MCF 10A (cell line): ENCODE results near the gene SLC25A13. TPM values are rescaled to one million over a fixed set of nuclear protein-coding genes. Genes with fewer than 3 reads are reported as not detected.

Experiments
- BruUV-seq: library from RNA; stranded (reverse); fragments of 400-500 nt; replicated peaks from 2 replicates; lab custom pipeline; 2021; lab: Mats Ljungman, UMichigan
- CTCF ChIA-PET: fragments of 300-600 bp; sonication (Branson Sonifier 250); formaldehyde crosslinking; extraction: SDS; loops from one replicate; lab custom pipeline; 2021; ENCODE audit warnings: antibody characterized with exemption, inconsistent platforms; lab: Yijun Ruan, JAX
- POLR2A ChIA-PET: fragments of 300-600, 350-650 bp; sonication (Branson Sonifier 250); formaldehyde crosslinking; extraction: SDS; loops from one replicate; lab custom pipeline; 2020; ENCODE audit warnings: antibody characterized with exemption, inconsistent platforms; lab: Yijun Ruan, JAX
- DNase-seq: peaks from one replicate; pipeline ENCODE4 v3.0.0-alpha.2; 2018; ENCODE audit not compliant: unreplicated experiment
- H3K27ac Mint-ChIP-seq: one replicate; pipeline ENCODE4 v1.8.0; 2022; ENCODE audit warnings: mild to moderate bottlenecking, low read depth, mixed read lengths; ENCODE audit not compliant: unreplicated experiment
- H3K27me3 Mint-ChIP-seq: one replicate; pipeline ENCODE4 v1.8.0; 2022; ENCODE audit warnings: mixed read lengths; ENCODE audit not compliant: insufficient read depth, unreplicated experiment
- H3K36me3 Mint-ChIP-seq: one replicate; pipeline ENCODE4 v1.8.0; 2022; ENCODE audit warnings: mild to moderate bottlenecking, moderate library complexity, mixed read lengths; ENCODE audit not compliant: insufficient read depth, unreplicated experiment
- H3K4me1 Mint-ChIP-seq: one replicate; pipeline ENCODE4 v1.8.0; 2022; ENCODE audit warnings: mixed read lengths; ENCODE audit not compliant: insufficient read depth, unreplicated experiment
- H3K4me3 Mint-ChIP-seq: one replicate; pipeline ENCODE4 v1.8.0; 2022; ENCODE audit warnings: mild to moderate bottlenecking, moderate library complexity, mixed read lengths; ENCODE audit not compliant: unreplicated experiment
- H3K9me3 Mint-ChIP-seq: one replicate; pipeline ENCODE4 v1.8.0; 2022; ENCODE audit warnings: mixed read lengths; ENCODE audit not compliant: unreplicated experiment
- CTCF ChIP-seq: fragments of 200-600 bp; IDR thresholded peaks from one replicate; pipeline ENCODE4 v1.8.0; 2022; ENCODE audit warnings: antibody characterized with exemption, mild to moderate bottlenecking; ENCODE audit not compliant: unreplicated experiment
- intact Hi-C: fragments of 100-400 bp; cut with micrococcal nuclease; formaldehyde crosslinking; loops from 2 replicates; pipeline ENCODE4 v1.14.1; 2022
- total RNA-seq: library from RNA; stranded (reverse); gene quantifications from 2 replicates; pipeline ENCODE4 v1.2.3, GENCODE V29; 2022

The SLC25A13 gene
- total RNA-seq, 1 experiment from 2014 or later: 28.6 TPM

- H3K27me3 Mint-ChIP-seq: no peaks in the 10 kb centered on the region
- BruUV-seq: no TSS peak
- H3K36me3 Mint-ChIP-seq: peaks cover 10% of the 10 kb centered on the region
- intact Hi-C loops: no loop called here
- H3K9me3 Mint-ChIP-seq: no peaks in the 10 kb centered on the region
- POLR2A ChIA-PET: interaction anchor here (0.6 kb wide), 1 partner anchor 32 kb away, joined by 3 read pairs; no protein-coding TSS in a partner anchor
- no peak for TF ChIP-seq CTCF
- H3K4me3 Mint-ChIP-seq: no peak overlapping the region
- H3K4me1 Mint-ChIP-seq: peaks cover 27% of the 10 kb centered on the region
- H3K27ac Mint-ChIP-seq: peak overlapping the region; percentile 71
- CTCF ChIA-PET: interaction anchor here (0.5 to 0.8 kb wide), 3 partner anchors 41 to 430 kb away, joined by 3 to 4 read pairs (median 3); no protein-coding TSS in a partner anchor
- DNase-seq: peak; percentile 84
Observed at GRCh38 chr7:96236198-96237039, 85.5 kb downstream of the SLC25A13 start.

- Mint-ChIP-seq H3K9me3 (no peaks in the 10 kb centered on the region), H3K36me3 (peaks cover 17% of the 10 kb centered on the region), H3K4me3 (no peak overlapping the region), H3K27ac (no peak overlapping the region), H3K27me3 (no peaks in the 10 kb centered on the region), H3K4me1 (peaks cover 26% of the 10 kb centered on the region)
- CTCF ChIA-PET: interaction anchor here (0.6 kb wide), 1 partner anchor 43 kb away, joined by 4 read pairs; no protein-coding TSS in a partner anchor
- TF ChIP-seq CTCF: no peak
- no peak for DNase-seq
- intact Hi-C loops: no loop called here
- POLR2A ChIA-PET: no interaction called here
- no TSS peak for BruUV-seq
Observed at GRCh38 chr7:96235281-96235680, 86.6 kb downstream of the SLC25A13 start.

- CTCF ChIA-PET: interaction anchor here (0.7 kb wide), 1 partner anchor 638 kb away, joined by 3 read pairs; no protein-coding TSS in a partner anchor
- BruUV-seq: no TSS peak
Observed at GRCh38 chr7:96233528-96234154, 88.3 kb downstream of the SLC25A13 start.

More at GRCh38 chr7:96233528-96234154, 88.3 kb downstream of the SLC25A13 start:
- no peak overlapping the region for H3K27ac Mint-ChIP-seq
- no peak overlapping the region for H3K4me3 Mint-ChIP-seq
- intact Hi-C loops: no loop called here
- DNase-seq: no peak
- H3K9me3 Mint-ChIP-seq: no peaks in the 10 kb centered on the region
- H3K27me3 Mint-ChIP-seq: no peaks in the 10 kb centered on the region
- POLR2A ChIA-PET: no interaction called here
- H3K36me3 Mint-ChIP-seq: peaks cover 28% of the 10 kb centered on the region
- peaks cover 16% of the 10 kb centered on the region for H3K4me1 Mint-ChIP-seq
- no peak for TF ChIP-seq CTCF
